ENCODE measurements around the gene SPATA1.

SPATA1 gene

DNA sequence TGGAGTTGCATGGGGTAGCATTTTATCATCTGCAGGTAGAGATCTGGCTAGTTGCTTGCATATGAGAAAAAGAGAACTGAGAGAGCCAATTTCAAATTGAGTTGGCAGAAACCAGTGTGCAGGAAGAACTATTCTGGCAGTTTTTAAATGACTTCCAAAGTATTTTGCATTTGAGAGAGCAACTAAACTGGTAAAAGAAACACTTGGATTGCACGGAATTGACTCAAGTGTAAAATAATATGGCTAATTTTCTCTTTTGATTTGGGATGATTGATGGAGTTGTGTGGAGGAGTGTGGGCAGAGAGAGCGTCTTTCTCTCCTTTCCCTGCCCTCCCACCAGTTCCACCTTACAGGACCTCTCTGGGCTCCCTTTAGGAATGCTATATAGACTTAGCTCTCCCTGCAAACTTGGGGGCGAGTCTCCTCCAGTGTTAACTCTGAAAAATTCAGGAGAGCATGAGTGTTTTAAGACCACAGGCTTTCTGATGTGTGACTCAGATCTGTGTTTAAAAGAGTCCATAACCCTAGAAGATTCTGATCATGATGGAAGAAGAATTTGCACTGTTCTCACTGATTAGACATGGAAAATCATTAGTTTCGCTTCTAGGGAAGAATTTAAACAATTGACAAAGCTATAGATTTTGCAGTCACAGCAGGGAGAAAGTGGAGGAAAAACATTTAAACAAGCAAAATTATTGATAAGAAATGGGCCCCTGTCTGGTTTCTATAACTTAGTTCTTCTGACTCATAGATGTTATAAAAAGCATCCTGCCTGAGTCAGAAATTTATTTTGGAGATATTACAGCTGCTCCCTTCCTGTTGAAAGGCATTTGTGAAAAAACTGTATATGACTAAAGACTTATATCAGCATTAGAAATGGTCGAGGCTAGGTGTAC is 92.9 kb downstream of the SPATA1 start:
- DNase-seq = no peak

DNA sequence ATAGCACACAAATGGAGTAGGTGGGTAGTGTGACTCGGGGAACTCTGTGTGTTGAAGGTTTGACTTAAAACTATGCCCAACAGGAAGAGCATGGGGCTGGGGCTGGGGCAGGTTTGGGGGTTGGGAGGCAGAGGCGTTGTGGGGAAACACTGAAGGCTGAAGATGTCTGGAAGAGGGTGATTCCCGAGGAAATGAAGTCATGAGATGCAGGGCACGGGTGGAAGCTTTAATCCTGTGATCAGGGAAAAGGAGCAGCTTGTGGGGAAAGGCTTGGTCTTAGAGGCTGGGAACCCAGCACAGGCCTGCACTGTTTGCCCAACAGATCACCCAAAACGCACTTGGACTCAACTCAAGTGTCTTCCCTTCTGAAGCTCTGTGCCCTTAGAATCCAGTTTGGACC is 94.6 kb downstream of the SPATA1 start:
- no peak for DNase-seq

DNA sequence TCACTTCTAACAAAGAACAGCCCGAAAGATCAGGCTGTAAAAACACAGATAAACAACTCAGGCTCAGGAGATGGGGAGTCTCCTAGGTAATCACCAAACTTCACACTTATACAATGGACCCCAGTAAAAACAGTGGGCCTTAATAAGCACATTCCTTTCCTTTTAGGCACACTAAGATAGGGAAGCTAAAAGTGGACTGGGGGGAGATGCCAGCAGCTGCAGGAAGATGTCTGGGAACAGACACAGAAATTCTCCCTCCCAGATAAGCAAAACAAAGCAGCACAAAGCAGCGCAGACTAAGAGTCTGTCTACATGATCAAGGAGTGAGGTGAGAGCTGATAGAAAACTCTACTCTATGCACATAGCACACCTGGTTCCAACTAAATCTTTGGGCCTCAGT is 97.0 kb downstream of the SPATA1 start:
- no peak for DNase-seq

DNA sequence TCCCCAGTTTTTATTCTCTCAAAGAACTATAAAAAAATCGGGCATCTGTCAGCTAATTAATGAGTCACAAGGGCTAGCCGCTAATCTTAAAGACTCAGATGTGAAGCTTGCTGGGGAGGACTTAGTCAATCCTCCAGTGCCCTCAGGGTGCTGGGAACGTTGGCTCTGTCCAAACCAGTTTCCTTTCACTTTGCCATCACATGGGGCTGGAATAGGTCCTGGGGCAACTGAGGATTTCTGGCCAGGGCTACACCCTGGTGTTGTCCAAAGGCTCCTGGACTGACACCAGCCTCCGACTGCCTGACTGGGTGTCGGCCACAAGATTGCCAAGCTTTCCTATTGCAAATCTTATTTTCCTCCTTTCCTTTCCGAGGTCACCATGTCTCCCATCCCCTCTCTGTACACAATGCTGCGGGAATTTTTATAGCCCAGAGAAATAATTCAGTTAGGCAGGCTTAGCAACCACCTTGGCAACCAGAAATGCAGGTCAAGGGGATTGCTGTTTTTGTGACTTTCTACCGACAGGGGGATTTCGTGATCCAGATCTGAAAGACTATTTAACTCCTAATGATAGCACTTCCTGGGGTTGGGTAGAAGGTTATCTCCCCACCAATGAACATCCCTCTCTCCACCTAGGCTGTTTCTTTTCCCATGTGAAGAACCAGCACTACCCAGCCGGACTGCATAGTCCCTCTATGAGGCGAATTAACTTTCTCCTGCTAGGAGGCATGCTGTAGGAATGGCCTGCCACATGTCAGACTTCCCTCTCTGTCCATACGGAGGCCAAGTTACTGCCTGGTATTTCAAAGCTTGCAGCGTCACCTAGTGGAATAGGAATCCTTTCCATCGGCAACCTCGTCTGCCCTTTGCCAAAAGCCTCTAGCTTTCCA is 98.0 kb downstream of the SPATA1 start:
- DNase-seq = no peak

DNA sequence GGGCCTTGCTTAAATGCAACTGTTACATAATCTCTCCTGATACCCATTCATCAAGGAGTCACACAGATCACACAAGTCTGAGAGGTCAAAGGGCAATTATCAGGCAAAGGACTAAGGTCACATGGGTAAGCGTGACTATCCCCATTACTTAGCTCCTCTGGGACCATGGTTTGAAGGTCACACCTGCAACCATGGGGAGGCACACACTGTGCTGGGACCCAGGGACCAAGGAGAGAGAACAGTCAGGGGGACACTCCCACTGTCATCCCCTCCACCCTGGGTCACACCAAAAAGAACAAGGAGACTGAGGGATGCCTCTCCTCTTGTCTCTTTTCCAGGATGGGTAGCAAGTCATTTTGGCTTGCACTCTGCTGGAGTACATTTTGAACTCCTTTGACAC is 99.0 kb downstream of the SPATA1 start:
- DNase-seq = no peak

DNA sequence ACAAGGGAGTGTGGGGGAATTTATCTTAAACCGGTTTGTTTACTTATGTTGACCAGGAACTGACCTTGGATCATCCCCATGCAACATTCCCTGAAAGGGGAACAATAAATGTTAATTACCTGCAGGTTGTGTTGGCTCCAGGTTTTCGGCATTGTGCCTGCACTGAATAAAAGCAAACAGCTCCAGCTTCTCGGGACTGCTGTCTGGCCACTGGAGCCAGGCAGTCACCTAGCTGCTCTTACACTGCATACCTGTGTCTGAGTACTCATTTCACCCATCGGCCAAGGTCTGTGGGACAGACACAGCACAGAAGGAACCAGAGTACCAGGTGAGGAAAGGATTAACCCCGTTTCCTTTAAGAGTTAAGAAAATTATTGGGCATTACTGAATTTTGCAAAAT is 100.8 kb downstream of the SPATA1 start:
- no peak for DNase-seq

DNA sequence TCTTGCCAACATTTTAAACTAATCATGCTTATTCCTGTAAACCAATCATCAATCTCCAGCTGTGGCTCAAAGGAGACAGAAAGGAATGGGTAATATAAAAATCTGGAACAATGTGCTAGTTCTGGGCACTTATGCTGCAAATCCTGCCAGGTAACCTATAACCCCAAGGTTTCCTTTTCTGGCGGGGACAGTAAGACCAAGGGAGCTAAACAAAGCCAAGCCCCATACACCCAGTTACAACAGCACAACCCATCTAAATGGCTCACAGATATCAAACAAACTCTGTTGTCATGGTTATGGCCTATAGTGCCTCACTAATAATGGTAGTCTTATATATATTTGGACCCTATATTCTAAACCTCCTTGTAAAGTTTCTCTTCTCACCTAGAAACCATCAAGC is 104.9 kb downstream of the SPATA1 start:
- DNase-seq = no peak

DNA sequence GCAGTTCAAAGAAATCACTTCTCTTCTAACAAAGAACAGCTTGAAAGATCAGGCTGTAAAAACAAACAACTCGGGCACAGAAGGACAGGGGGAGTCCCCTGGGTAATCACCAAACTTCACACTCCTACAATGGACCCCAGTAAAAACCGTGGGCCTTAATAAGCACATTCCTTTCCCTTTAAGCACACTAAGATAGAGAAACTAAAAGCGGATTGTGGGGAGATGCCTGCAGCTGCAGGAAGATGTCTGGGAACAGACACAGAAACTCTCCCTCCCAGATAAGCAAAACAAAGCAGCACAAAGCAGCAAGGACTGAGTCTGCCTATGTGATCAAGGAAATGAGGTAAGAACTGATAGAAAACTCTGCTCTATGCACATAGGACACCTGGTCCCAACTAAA is 105.6 kb downstream of the SPATA1 start:
- no peak for DNase-seq

DNA sequence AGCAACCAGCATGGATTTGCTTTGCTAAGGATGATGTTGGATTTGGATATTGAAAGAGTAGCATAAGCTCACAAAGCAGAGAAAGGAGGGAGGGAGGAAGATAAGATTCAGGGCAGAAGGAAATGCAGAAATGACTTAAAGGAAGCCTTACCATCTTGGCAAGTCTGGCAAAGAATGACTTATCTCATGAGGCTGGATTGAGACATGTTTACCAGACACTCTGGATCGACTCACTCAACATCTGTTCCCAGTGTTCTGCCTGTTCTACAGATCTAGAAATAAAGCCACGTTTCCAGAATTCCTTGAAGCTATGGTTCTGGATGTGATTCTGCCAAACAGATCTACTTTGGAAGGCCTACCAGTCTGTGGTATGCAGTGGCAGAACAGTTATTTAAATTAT is 106.8 kb downstream of the SPATA1 start:
- no peak for DNase-seq

DNA sequence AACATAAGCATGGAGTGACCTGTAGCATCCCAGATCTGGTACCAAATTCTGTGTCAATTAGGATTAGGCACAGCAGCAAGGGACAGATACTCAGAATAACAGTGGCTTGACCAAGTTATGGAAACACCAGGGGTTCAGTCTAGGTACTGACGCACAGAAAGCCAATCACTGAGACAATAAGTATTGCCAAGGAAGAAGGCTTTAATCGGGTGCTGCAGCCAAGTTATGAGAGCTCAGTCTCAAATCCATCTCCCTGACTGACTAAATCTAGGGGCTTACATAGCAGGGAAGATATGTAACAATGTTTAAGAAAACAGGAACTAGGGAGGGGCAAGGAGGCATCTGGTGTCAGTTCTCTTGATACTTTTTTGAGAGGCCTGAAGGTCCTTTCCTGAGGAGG is 107.7 kb downstream of the SPATA1 start:
- no peak for DNase-seq

DNA sequence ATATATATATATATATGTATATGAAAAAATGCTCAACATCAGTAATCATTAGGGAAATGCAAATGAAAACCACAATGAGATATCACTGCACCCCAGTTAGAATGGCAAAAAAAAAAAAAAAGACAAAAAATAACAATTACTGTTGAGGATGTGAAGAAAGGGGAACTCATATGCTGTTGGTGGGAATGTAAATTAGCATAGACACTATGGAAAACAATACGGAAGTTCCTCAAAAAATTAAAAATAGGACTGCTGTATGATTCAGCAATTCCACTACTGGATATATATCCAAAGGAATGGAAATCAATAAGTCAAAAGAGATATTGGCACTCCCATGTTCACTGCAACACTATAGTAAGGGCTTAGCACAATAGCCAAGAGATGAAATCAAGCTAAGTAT is 109.6 kb downstream of the SPATA1 start:
- DNase-seq = no peak

All from NCI-H2029 treated with DMSO at 0.1 percent for 48 hours (cell line).